CD1c-positive myeloid dendritic cell (primary cell): ENCODE measurements around the gene MKRN2OS.

Source experiments
- DNase-seq: peaks from one replicate; pipeline ENCODE4 v3.0.0-alpha.2; 2016; ENCODE audit errors: extremely low spot score

MKRN2OS gene, protein sequence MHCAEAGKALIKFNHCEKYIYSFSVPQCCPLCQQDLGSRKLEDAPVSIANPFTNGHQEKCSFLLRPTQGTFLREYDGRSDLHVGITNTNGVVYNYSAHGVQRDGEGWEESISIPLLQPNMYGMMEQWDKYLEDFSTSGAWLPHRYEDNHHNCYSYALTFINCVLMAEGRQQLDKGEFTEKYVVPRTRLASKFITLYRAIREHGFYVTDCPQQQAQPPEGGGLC

DNA sequence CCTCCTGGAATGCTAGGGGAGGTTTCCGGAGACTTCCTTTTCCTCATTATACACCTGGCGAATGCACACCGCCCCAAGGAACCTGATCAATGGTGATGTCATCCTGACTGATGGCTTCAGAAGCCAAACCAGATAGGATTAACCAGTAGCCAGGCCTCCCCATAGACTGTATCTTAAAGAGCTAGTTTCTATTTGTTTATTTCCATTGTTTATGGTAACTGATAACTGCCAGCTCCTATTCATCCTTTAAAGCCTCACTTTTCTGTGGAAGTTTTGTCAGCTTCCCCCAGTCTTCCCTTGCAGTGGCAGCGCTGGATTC, at the start of gene MKRN2OS:
MKRN2OS (minus strand) TSS at position 27 of the 319 bp plus-strand sequence. CDS start 35 bp downstream, outside the sequence.
- DNase-seq: no peak

DNA sequence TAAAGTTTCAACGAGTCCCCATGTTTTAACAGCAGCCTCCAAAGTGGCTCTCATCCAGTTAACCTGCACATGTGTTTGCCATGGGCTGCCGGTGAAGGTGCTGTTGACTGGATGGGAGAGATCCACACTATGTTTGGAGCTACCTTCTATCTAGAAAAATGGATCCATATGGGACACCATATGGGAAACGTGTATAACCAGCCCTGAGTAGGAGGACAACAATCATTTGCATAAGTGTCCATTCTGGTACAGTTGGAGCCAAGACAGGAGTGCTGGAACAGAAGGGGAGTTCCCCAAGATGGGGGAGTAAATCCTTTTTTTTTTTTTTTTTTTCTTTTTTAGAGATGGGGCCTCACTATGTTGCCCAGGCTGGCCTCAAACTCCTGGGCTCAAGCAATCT, 48.2 kb upstream of the MKRN2OS start:
- DNase-seq: no peak

DNA sequence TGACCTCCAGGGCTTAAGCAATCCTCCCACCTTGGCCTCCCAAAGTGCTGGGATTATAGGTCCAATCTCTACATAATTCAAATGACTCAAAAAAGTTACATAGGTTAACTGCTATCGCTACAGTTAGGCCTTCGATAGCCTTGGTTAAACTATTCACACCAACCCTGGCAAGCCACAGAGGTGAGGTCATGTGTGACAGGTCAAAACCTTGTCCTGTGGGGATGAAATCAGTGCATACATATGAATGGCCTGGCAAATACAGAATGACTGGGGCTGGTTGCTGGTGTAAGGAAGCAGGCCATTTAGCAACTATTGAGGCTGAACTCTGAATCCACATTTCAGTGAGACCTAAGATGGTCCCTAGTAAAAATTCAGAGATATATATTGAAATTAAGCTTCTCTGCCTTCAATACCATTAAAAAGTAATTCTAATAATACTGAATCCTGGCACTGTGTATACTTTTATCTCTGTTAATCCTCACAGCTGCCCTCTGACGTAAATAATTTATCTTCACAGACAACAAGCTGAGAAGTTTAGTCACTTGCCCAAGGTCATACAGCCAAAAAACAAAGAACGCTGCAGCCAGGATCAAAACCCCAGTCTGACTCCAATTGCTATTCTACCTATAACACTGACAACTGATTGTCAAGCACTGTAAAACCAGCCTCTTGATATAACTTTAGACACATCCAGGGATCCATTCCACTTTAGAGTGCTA, 46.9 kb upstream of the MKRN2OS start:
- DNase-seq: no peak

DNA sequence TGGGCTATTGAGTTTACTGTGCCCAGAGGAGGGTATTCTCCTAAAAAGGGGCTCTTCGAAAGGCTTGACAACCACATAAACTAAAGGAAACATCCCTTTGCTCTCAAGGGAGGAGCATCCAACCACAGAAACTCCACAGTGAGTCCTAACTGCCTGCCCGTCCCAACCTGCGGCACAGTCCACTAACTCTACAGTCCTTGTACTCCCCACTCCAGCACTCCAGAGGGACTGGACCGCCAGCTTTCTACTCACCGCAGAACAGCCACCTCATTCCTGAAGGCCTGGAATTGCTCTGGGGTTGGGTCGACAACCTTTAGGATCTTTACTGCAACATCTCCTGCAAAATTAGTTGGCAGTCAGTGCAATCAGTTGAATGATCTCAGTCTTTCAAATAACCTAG, 46.2 kb upstream of the MKRN2OS start:
- DNase-seq: no peak

- DNase-seq: peak; percentile 58
Measured at GRCh38 chr3:12590096-12590495, 44.8 kb upstream of the MKRN2OS start.

DNA sequence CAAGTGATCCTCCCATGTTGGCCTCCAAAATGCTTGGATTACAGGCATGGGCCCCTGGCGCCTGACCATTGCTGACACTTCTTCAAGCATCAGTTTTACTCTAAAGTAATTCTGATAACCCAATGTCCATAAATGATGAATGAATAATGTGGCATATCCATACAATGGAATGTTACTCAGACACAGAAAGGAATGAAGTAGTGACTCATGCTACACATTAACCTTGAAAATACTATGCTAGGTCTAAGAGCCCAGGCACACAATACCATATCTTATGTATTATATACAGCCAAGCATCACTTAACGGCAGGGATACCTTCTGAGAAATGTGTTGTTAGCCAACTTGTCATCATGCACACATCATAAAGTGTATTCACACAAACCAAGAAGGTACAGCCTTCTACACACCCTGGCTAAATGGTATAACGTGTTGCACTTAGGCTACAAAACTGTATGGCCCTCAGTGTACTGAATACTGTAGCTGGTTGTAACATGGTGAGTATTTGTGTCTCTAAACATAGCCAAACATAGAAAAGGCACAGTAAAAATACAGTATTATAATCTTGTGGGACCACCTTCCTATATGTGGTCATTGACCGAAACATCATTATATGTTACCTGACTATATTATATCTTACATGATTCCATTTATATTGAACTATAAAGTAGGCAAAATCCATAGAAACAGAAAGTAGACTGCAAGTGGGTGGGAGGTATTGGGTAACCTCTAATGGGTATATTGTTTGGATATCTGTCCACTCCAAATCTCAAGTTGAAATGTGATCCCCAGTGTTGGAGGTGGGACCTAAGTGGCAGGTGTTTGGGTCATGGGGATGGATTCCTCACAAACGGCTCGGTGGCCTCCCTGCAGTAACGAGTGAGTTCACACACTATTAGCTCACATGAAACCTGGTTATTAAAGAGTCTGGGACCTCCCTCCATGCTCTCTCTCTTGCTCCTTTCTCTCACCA, 43.0 kb upstream of the MKRN2OS start:
- DNase-seq: no peak

GRCh38 chr3:12586403-12586802, 41.1 kb upstream of the MKRN2OS start:
- no peak for DNase-seq

DNA sequence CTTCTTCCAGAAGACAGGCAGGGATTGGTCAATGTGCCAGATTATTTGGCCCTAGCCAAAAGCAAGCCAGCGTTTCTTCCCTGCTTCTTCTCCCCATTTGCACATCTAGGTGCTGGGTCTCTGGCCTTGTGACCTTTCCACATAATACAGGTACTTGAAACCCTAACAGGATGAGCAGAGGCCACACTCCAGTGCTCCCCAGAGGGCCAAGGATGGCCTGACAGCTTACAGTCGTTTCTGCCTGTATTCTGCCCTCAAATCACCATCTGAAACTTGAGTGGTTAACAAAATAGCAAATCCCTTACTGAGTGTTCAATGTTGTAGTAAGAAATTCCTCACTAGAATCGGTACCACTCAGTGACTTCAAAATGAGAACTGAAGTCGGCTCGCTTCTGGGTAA, 40.7 kb upstream of the MKRN2OS start:
- no peak for DNase-seq

- no peak for DNase-seq
Measured at GRCh38 chr3:12585181-12585580, 39.9 kb upstream of the MKRN2OS start.

GRCh38 chr3:12584083-12584482, 38.8 kb upstream of the MKRN2OS start:
- DNase-seq: no peak

DNA sequence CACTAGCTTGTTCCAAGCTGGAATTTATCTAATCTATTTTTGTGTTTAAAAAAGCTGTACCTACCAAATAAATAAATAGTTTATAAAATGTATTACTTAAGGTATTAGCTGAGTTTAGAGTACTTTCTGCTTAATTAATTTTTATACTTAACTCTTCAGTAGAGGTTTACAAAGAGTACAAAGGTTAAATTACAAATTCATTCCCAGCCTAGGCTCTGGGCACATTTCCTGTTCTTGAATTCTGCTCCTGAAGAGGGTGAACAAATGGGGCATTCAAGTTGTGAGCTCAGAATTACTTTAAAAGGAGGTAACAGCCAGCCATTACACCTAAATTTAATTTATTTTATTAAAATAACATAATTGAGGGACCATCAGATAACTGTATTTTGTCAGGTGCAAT, 38.0 kb upstream of the MKRN2OS start:
- no peak for DNase-seq

DNA sequence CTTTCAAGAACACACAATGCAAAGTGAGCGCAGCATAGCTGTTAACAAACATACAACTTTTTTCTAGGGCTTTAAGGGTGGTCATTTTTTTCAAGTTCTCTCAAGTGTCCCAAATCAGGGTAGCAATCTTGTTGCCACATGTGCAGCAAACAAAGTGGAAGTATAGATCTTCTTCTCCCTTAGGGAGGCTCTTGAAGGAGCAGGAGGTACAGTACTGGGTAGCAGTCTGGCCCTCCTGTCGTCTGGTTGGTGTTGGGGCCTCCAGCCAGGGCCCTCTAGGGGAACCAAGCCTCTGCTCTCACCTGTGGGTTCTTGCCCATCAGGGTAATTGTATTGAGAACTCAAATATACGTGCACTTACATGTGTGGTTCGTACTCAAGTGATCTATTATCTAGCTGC, 37.4 kb upstream of the MKRN2OS start:
- no peak for DNase-seq

GRCh38 chr3:12579905-12580304, 34.6 kb upstream of the MKRN2OS start:
- peak; percentile 55 for DNase-seq

GRCh38 chr3:12579456-12579855, 34.2 kb upstream of the MKRN2OS start:
- no peak for DNase-seq

DNA sequence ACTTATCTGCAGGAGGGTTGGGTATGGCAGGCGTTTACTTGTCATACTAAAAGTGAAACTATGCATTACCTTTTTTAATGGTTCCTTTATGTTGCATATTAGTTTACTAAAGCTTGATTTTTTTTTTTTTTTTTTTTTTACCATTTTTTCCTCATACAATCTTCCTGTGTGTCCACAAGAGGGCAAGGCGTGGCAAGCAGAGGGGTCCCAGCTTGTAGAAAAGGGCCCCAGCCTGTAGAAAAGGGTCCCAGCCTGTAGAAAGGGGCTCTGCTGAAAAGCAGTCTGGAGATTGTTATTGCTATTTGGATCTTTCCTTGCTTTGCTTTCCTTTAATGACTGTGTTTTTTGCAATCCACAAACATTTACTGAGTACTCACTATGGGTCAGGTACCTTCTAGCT, 33.4 kb upstream of the MKRN2OS start:
- no peak for DNase-seq

DNA sequence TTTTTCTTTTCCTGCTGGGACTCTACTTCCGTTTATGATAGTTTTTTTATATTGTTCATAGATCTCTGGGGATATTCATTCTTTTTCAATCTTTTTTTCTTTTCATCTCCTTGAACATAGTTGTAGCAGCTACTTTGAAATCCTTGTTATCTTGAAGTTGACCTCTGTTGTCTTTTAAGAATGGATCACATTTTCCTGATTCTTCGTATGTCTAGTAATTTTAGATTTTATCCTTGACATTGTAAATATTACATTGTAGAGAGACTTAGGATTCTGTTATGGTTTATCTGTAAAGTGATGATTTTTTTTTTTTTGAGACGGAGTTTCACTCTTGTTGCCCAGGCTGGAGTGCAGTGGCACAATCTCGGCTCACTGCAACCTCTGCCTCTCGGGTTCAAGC, 32.1 kb upstream of the MKRN2OS start:
- no peak for DNase-seq

DNA sequence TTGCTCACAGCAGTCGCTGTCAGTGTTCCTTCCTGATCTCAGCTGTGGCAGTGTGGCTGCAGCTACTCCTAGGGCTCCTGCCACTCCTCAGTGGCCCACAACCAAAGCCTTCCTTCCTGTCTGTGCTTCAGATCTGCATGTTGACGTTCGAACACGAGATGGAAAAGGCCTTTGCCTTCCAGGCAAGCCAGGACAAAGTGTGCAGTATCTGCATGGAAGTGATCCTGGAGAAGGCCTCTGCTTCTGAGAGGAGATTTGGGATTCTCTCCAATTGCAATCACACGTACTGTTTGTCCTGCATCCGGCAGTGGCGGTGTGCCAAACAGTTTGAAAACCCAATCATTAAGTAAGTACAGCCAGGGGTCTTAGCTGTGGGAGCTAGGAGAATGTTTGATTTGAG, 29.4 kb upstream of the MKRN2OS start:
- DNase-seq: no peak

GRCh38 chr3:12574131-12574530, 28.8 kb upstream of the MKRN2OS start:
- DNase-seq: no peak

DNA sequence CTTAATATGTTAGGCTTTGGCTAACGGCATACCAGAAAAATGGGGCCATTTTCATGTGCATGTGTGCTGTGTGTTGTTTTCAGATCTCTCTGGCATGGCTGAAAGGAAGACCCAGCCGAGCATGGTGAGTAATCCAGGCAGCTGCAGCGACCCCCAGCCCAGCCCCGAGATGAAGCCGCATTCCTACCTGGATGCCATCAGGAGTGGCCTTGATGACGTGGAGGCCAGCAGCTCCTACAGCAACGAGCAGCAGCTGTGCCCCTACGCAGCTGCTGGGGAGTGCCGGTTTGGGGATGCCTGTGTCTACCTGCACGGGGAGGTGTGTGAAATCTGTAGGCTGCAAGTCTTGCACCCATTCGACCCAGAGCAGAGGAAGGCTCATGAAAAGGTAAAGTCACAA, 26.7 kb upstream of the MKRN2OS start:
- DNase-seq: no peak

DNA sequence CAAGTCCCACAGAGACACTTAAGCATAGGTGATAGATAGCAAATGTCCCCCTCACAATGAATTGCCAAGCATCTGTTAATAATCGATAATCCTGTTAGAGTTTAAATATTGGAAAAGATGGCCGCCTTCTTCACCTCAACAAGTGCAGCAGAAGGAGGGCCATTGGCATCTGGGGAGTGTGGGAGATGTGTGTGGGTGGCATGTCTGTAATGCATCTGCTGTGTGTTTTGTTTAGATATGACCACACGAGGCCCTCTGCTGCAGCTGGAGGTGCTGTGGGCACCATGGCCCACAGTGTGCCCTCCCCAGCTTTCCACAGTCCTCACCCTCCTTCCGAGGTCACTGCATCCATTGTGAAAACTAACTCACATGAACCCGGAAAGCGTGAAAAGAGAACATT, 24.5 kb upstream of the MKRN2OS start:
- DNase-seq: no peak

- DNase-seq: no peak
Measured at GRCh38 chr3:12568747-12569146, 23.4 kb upstream of the MKRN2OS start.

DNA sequence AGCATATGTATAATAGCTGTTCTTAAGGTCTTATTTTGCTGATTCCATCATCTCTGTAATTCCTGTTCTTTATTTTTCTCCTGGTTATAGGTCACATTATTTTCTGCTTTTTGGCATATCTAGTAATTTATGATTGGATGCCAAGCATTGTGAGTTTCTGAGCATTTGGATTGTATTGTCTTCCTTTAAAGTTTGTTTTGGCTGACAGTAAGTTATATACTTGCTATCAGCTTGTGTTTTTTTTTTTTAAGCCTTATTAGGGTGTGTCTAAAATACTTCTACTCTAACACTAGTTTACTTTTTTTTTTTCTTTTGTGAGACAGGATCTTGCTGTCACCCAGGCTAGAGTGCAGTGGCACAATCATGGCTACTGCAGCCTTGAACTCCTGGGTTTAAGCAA, 21.7 kb upstream of the MKRN2OS start:
- DNase-seq: no peak

DNA sequence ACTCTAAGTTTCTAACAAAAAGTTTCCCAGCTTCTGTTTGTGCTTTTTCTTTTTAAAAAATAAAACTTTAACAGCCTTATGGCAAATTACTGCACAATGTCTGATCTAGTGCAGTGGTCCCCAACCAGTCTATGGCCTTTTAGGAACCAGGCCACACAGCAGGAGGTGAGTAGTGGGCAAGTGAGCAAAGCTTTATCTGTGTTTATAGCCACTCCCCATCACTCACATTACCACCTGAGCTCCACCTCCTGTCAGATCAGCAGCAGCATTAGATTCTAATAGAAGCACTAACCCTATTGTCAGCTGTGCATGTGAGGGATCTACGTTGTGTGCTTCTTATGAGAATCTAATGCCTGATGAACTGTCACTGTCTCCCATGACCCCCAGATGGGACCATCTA, 17.2 kb upstream of the MKRN2OS start:
- DNase-seq: no peak
